GM12878 (cell line): ENCODE results near the gene TLR9. TPM values are rescaled to one million over a fixed set of nuclear protein-coding genes. Genes with fewer than 3 reads are reported as not detected.

Experiments used
- CHD2 ChIP-seq: IDR thresholded peaks from 2 replicates; pipeline ENCODE4 v1.6.1; 2011; ENCODE audit warnings: low read depth, low read length, improper control_type of control experiment, borderline replicate concordance
- HDAC6 ChIP-seq: fragments of 200-600 bp; sonication (generic); IDR thresholded peaks from one replicate; pipeline ENCODE4 v1.8.0; 2017; ENCODE audit warnings: antibody characterized with exemption; ENCODE audit not compliant: unreplicated experiment
- IRF4 ChIP-seq: IDR thresholded peaks from 2 replicates; pipeline ENCODE4 v1.6.1; 2011; ENCODE audit warnings: low read depth, low read length
- NFYA ChIP-seq: IDR thresholded peaks from 2 replicates; pipeline ENCODE4 v1.6.1; 2011; ENCODE audit warnings: low read depth, mild to moderate bottlenecking, low read length, improper control_type of control experiment, borderline replicate concordance
- RELA ChIP-seq: fragments of 450-650 bp; IDR thresholded peaks from 2 replicates; pipeline ENCODE4 v1.8.0; 2014; ENCODE audit warnings: borderline replicate concordance; ENCODE audit not compliant: partially characterized antibody
- SMAD5 ChIP-seq: IDR thresholded peaks from 2 replicates; pipeline ENCODE4 v1.6.1; 2016; ENCODE audit warnings: antibody characterized with exemption, low read depth
- WRNIP1 ChIP-seq: IDR thresholded peaks from 2 replicates; pipeline ENCODE4 v1.6.1; 2011; ENCODE audit warnings: low read depth, low read length, improper control_type of control experiment, borderline replicate concordance
- ZBTB40 ChIP-seq: fragments of 450-650 bp; IDR thresholded peaks from 2 replicates; pipeline ENCODE4 v1.6.1; 2016; ENCODE audit warnings: mild to moderate bottlenecking, moderate library complexity, borderline replicate concordance
- ZNF207 ChIP-seq: fragments of 450-650 bp; IDR thresholded peaks from 2 replicates; pipeline ENCODE4 v1.6.1; 2014; ENCODE audit warnings: antibody characterized with exemption, mild to moderate bottlenecking, borderline replicate concordance
- ZZZ3 ChIP-seq: IDR thresholded peaks from 2 replicates; pipeline ENCODE4 v1.6.1; 2011; ENCODE audit warnings: low read depth; ENCODE audit not compliant: control insufficient read depth, insufficient read length
- polyA plus RNA-seq, 11 experiments: library from polyadenylated mRNA; depleted of rRNA in 4 of 11; unstranded in 6 of 11; stranded (reverse) in 5 of 11; fragments of >200 nt; fragmentation: Nextera tagmentation in 4 of 11; fragmentation: Illumina TruSeq in 1 of 11; extraction: Ambion mirVana in 4 of 11; extraction: Trizol in 1 of 11; gene quantifications; 1 replicate in 1 of 11; 2 replicates in 10 of 11; pipeline versions ENCODE4 v1.2.1 to v1.2.3, GENCODE V29; 2011 to 2016; ENCODE audit warnings: inconsistent platforms in 2 of 11, missing spikeins in 2 of 11, low read depth in 1 of 11
- total RNA-seq, 4 experiments: library from RNA; depleted of rRNA in 3 of 4; stranded (reverse); fragments of >200 nt in 3 of 4; fragmentation: Illumina TruSeq in 1 of 4; extraction: Trizol in 1 of 4; gene quantifications; 2 replicates each; pipeline versions ENCODE4 v1.2.1 to v1.2.3, GENCODE V29; 2013 to 2021
- TF ChIP-seq, protein P1 (sequence below): IDR thresholded peaks from 2 replicates; pipeline ENCODE4 v1.6.1; 2012; ENCODE audit warnings: improper control_type of control experiment, low read depth, low read length; ENCODE audit not compliant: insufficient replicate concordance

TLR9 gene
- total and polyA plus RNA-seq, 10 of the 15 experiments (the other 5 are each of a cell fraction or from before 2014, with no cell fraction given): 0.10 to 4.8 (median 0.53) TPM; not detected in 1

GRCh38 chr3:52218026-52218425 is 7.4 kb downstream of the TLR9 start (continued):
- TF ChIP-seq ZZZ3: no peak
- TF ChIP-seq ZBTB40: no peak
- TF ChIP-seq HDAC6: no peak
- no peak for TF ChIP-seq CHD2
- TF ChIP-seq RELA: no peak
- no peak for TF ChIP-seq ZNF207
- TF ChIP-seq NFYA: no peak
- TF ChIP-seq SMAD5: no peak
- TF ChIP-seq IRF4: no peak
- TF ChIP-seq, protein P1, sequence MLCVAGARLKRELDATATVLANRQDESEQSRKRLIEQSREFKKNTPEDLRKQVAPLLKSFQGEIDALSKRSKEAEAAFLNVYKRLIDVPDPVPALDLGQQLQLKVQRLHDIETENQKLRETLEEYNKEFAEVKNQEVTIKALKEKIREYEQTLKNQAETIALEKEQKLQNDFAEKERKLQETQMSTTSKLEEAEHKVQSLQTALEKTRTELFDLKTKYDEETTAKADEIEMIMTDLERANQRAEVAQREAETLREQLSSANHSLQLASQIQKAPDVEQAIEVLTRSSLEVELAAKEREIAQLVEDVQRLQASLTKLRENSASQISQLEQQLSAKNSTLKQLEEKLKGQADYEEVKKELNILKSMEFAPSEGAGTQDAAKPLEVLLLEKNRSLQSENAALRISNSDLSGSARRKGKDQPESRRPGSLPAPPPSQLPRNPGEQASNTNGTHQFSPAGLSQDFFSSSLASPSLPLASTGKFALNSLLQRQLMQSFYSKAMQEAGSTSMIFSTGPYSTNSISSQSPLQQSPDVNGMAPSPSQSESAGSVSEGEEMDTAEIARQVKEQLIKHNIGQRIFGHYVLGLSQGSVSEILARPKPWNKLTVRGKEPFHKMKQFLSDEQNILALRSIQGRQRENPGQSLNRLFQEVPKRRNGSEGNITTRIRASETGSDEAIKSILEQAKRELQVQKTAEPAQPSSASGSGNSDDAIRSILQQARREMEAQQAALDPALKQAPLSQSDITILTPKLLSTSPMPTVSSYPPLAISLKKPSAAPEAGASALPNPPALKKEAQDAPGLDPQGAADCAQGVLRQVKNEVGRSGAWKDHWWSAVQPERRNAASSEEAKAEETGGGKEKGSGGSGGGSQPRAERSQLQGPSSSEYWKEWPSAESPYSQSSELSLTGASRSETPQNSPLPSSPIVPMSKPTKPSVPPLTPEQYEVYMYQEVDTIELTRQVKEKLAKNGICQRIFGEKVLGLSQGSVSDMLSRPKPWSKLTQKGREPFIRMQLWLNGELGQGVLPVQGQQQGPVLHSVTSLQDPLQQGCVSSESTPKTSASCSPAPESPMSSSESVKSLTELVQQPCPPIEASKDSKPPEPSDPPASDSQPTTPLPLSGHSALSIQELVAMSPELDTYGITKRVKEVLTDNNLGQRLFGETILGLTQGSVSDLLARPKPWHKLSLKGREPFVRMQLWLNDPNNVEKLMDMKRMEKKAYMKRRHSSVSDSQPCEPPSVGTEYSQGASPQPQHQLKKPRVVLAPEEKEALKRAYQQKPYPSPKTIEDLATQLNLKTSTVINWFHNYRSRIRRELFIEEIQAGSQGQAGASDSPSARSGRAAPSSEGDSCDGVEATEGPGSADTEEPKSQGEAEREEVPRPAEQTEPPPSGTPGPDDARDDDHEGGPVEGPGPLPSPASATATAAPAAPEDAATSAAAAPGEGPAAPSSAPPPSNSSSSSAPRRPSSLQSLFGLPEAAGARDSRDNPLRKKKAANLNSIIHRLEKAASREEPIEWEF: no peak
- TF ChIP-seq WRNIP1: no peak
